AG09309 (cell line): Measurements from ENCODE around the gene MYL5.

ENCODE experiments used
- DNase-seq: peaks from one replicate; pipeline ENCODE4 v3.0.0-alpha.2; 2010; ENCODE audit warnings: low read depth
- H3K4me3 ChIP-seq: 2 replicates; pipeline ENCODE4 v1.5.1; 2011; ENCODE audit warnings: mild to moderate bottlenecking, low read depth, low read length, moderate library complexity; ENCODE audit not compliant: control insufficient read depth
- TF ChIP-seq, protein P1 (sequence below): IDR thresholded peaks from 2 replicates; pipeline ENCODE4 v1.5.1; 2011; ENCODE audit warnings: mild to moderate bottlenecking, low read depth, low read length, inconsistent platforms; ENCODE audit not compliant: insufficient read depth, control insufficient read depth; ENCODE audit errors: missing control alignments

Gene MYL5

DNA sequence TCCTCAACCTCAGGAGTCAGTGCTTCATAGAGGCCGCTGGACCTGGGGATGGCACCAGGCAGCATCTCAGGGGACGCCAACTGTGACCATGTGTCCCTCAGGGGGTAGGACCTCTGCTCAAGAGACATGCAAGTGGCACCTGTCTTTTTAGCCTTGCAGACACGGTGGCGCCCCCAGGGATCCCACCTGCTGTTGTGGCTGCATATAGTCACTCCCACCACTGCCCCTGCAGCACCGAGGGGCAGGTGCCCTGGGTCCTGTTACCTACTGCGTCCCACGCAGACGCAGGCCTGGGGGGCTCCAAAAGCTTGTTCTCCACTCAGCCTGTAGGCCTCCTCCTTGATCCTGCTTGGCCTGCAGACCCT lies 2.5 kb downstream of the MYL5 start:
- H3K4me3 ChIP-seq, result no peak overlapping the region
- DNase-seq, result no peak
- TF ChIP-seq, protein P1, sequence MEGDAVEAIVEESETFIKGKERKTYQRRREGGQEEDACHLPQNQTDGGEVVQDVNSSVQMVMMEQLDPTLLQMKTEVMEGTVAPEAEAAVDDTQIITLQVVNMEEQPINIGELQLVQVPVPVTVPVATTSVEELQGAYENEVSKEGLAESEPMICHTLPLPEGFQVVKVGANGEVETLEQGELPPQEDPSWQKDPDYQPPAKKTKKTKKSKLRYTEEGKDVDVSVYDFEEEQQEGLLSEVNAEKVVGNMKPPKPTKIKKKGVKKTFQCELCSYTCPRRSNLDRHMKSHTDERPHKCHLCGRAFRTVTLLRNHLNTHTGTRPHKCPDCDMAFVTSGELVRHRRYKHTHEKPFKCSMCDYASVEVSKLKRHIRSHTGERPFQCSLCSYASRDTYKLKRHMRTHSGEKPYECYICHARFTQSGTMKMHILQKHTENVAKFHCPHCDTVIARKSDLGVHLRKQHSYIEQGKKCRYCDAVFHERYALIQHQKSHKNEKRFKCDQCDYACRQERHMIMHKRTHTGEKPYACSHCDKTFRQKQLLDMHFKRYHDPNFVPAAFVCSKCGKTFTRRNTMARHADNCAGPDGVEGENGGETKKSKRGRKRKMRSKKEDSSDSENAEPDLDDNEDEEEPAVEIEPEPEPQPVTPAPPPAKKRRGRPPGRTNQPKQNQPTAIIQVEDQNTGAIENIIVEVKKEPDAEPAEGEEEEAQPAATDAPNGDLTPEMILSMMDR, result no peak

GRCh38 chr4:677431-678293 lies 3.3 kb downstream of the MYL5 start:
- no peak for DNase-seq
- TF ChIP-seq, protein P1, result no peak
- H3K4me3 ChIP-seq, result no peak overlapping the region

DNA sequence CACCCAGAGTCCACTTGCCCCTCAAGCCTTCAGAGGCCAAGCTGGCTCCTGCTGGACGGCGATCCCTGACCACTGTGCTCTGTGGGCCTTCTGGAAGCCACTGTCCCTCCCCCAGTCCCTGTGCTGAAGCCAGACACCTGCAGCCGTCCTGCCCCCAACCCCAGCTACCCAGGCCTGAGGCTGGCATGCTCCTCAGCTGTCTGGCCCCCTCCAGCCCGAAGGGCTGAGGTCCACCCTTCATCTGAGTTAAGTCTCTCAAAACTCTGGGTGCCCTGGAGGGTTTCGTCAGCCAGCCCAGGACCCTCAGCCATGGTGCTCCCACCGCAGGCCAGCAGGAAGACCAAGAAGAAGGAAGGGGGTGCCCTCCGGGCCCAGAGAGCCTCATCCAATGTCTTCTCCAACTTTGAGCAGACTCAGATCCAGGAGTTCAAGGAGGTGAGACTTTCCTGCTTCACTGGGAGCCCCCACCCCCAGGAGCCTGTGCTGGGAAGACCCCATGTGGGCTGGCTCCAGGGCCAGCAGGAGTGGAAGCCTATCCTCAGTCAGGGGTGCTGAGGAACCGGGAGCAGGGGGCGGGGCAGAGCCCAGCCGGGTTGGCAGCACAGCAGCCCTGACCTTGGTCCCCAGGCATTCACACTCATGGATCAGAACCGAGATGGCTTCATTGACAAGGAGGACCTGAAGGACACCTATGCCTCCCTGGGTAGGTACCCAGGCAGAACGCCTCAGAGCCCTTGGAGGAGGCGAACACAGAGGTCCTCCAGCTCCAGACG lies 4.2 kb downstream of the MYL5 start:
- TF ChIP-seq, protein P1, result no peak
- no peak overlapping the region for H3K4me3 ChIP-seq
- DNase-seq, result no peak

GRCh38 chr4:679104-679481 lies 4.8 kb downstream of the MYL5 start:
- no peak for DNase-seq
- TF ChIP-seq, protein P1, result no peak
- H3K4me3 ChIP-seq, result no peak overlapping the region

- no peak for DNase-seq
- TF ChIP-seq, protein P1, result no peak
Measured at GRCh38 chr4:679629-680028, 5.3 kb downstream of the MYL5 start.

GRCh38 chr4:680091-680490 lies 5.7 kb downstream of the MYL5 start:
- DNase-seq, result no peak
- no peak overlapping the region for H3K4me3 ChIP-seq
- TF ChIP-seq, protein P1, result no peak

More at GRCh38 chr4:679629-680028, 5.3 kb downstream of the MYL5 start:
- no peak overlapping the region for H3K4me3 ChIP-seq
